ENCODE measurements around the gene FSTL5.

FSTL5 gene

DNA sequence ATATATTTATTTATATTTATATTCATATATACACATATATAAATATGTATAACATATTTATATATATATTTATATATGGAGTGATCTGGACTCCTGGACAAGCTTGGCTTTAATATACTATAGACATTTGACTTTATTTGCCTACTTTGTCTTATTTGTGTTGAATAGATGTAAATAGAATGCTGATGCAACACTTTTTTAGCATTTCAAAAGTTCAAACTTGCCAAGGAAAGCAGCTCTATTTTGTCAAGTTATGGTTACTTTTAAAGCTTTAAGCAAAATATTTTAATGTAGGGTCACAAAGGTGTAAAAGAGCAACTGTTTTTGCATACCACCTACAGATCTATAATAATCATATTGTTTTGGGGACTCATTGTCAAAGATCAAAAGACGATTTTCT lies 61.1 kb downstream of the FSTL5 start:
- no peak for DNase-seq

DNA sequence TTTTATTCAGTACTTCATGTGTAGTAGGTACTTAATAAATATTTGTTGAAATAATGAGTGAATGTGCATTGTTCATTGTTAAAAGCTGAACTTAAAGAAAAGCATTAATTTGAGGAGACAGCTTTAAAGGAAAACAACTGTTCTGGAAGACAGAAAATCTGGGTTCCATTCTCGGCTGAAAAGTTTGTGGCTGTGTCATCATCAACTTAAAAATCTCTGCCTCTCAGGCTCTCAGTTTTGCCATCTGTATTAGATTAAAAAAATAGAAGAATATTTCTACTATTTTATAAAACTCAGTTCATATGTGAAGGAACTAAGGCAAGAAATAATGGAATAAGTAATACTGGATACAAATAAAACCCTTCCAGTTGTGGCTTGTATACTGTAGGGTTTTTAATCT lies 62.5 kb downstream of the FSTL5 start:
- no peak for DNase-seq

DNA sequence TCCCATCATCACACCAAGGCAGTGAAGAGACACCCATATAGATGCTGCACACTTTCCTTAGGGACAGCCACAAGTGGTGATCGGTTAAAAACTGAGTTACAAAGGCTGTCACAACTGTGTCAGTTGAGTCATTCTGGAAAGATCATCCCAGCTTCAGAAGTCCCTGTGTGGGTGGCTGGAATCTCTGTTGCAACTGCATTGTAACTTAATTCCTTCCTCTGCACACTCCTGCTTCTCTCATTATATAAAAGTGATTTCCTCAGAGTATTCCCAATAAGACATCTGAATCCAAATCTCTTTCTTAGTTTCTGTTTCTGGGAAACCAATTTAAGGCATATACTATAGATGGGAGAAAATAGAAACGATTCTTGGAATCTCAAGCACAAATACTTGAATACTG lies 88.1 kb downstream of the FSTL5 start:
- DNase-seq: no peak

DNA sequence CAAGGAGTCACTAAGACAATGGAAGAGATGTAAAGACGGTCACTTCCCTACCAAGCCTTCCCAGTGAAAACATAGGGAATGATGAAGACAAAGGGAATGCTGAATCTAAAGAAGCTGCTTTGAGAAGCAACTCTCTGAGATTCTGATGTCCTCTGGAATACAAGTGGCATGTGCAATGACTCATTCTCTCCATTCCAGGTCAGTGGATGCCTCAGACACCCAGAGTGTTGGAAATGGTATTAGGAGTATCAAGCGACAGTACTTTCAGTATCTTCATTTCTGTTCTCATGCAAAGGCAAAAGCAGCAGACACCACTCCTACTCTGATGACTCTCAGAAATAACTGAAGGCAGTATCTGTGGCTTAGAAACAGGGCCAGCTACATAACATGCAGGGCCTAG lies 102.6 kb downstream of the FSTL5 start:
- no peak for DNase-seq

DNA sequence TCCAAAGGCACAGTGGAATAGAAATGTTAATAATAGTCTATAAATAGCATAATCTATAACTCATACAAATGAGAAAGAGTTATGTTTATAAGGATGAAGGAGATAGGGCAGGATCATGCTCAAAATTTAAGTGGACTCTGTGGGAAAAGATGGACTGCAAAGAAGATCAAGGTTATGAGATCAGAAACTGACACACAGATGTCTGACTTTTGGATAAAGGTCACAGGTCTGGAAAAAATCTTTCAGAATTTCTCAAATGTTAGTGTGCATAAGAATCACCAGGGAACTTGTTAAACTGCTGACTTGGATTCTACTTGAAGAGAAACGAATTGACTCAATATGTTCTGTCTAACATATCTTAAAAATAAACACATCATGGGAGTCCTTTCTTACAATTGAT lies 104.1 kb downstream of the FSTL5 start:
- DNase-seq: no peak

DNA sequence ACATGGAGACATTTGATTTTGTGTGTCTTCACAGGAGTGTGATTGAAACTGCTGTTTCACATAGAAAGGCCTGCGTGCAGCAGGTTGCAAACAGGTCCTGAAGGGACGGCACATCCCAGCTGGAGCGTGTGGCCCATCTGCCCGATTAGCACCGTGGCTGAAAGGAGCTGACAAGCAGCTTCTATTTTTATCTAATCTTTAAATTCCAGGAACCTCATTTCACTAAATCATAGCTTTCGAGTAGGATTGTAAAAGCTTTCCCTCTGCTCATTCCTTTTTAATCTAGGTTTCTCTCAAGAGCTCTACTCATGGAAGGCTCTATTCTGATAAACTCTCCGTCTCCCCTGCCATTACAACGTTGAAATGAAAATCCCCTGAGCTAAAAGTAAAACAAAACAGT lies 106.8 kb downstream of the FSTL5 start:
- no peak for DNase-seq

DNA sequence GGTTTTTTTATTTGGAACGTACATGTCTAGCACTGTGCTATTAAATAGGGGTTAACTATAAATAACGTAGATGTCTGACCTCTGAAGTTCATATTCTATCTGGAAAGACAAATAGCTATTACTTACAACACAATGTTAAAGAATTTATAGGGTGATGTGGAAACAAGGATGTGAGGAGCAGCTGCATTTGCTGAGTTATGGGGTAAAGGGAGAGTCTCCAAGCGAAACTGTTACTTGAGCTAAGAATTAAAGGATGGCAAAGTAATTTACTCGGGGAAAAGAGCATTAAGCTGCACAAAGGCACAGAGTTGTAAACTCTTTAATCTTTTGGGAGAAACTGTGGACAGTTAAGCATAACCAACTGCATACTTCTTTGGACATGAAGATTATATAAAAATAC lies 117.7 kb downstream of the FSTL5 start:
- no peak for DNase-seq

DNA sequence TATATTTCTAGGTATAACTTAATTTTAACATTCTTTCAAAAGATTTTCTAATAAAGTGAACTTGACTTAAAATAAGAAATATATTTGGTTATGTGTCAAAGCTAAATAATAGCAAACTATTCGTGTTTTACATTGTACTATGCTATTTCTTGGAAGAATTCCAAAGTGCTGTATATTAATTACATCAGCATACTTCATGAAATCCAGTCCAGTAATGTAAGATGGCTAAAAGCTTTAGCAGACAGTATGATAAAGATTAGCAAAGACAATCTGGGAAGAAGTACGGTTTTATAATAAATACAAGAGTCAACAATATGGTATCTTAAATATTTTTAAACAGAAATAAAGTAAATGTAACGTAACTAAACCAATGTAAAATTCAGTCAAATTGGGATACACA lies 125.7 kb downstream of the FSTL5 start:
- DNase-seq: no peak

DNA sequence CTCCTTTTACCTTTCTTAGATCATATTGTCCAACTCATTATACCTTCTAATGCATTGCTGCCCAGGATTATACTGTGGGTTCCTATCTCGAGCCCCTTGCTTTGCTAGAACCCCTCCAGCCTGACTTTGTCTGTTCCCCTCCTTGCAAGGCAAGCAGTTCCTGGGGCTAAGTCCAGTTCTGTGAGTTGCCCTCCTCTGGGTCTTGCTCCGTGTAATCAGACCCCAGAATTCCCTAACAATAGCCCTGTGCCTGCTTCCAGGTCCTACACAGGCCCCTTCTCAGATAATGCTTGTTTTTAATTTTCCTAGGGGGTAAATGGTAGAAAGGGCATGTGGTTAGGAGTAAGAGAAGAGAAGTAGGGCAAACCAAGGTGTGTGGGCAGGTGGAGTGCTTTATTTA lies 145.9 kb downstream of the FSTL5 start:
- no peak for DNase-seq

DNA sequence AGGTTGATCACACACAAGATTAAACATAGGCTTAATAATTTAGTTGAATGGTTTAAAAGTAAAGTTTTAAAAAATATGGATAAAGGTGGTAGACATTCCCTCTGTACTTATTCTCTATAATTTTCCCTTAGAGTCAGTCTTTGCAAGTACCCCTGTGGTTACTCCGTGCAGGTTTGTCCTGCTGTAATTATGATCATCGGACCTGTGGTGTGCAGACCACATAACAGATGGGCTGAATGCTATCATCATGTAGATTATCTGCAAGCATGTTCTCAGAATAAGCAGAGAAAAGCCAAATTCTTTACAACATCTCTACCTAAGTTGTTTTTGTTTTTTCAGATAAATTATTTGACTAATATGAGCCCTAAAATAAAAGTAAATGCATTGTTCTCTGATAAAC lies 146.8 kb downstream of the FSTL5 start:
- no peak for DNase-seq

DNA sequence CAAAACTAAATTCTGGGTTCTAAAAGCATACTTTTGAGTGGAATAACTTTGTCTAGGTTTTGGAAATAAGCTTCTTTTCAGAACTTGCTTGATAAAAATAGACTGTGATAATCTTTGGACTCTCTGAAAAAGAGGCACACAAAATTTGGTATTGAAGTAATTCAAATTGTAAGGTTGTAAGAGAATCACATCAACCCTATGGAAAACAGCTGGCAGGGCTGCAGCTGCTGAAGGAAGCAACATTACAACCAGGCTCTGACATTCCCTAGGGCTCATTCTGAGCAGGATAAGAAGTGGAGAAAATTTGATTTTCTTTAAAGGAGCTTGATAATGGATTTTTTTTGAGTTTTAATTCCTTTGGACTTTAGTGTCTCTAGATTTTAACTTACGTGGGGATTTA lies 147.6 kb downstream of the FSTL5 start:
- no peak for DNase-seq

DNA sequence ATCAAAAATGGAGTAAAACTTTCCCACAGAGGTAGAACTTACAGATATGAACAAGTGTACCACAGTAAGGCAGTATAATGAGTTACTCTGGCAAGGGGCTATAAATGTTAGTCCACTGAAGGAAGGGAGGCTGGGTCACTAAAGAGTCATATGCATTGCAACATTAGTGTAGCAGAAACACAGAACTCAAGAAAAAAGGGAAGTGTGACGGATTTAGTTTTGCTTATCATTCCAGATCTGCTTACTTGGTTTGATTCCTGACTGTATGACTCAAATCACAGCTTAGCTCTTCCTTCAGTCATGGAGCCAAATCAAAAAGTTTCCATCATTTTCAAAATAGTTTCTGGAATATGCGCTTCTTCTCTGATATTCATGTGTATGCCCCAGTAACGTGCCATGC lies 148.7 kb downstream of the FSTL5 start:
- DNase-seq: no peak

DNA sequence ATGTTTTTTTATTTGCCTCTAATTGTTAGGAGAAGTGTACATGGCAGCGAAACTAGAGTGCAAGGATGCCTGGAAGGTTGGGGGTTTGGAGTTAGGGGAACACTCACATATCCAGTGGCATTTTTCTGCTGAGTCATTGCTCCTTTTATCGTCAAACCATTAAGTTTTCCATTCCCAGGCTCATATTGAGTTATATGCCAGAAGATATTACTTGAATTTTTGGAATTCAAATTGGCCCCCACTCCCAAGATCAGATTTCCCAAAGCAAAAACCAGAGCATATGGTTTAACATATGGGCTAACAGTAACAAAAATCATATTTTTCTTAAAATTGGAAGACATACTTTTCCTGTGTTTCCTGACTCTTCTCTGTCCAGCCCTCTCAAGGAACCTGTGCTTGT lies 152.7 kb downstream of the FSTL5 start:
- no peak for DNase-seq

DNA sequence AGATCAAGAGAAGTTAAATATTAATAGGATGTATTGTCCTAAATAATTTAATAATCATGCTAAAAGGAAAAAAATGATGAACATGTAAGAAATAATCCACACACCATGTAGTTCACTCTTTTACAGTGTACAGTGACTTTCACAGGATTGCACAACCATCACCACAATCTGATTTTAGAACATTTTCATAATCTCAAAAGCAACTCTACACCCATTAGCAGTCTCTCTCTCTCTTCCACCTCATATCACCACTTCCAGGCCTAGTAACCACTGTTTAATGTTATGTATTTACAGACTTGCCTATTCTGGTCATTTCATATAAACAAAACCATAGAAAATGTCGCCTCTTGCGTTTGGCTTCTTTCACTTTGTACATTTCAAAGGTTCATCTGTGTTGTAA lies 153.4 kb downstream of the FSTL5 start:
- no peak for DNase-seq

DNA sequence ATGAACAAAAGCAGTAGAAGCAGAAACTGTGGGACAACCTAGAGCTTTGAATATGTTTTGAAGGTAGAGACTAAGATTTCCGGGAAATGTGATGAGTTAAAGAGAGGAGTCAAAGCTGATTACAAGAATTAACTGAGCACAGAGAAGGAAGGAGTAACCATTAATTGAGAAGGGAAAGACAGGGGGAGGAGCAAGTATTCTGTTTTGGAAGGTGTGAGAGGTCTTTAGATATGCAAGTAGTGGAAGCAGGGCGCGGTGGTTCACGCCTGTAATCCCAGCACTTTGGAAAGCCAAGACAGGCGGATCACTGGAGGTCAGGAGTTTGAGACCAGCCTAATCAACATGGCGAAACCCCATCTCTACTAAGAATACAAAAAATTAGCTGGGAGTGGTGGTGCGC lies 171.5 kb downstream of the FSTL5 start:
- DNase-seq: no peak

DNA sequence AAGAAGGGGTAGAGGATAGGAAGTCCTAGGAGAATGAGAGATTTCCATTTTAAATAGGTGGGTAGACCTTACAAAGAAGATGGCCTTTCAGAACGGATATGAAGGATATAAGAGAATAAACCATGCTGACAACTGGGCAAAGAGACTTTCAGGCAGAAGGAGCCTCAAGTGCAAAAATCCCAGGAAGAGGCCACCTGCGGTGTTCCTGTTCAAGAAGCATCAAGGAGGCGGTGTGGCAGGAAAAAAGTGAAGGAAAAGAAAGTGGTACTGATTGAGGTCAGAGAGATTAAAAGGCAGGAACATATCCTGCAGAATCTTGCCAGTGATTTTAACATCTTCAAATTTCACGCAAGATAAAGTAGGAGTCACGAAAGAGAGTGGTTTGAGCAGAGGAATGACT lies 172.0 kb downstream of the FSTL5 start:
- DNase-seq: no peak

DNA sequence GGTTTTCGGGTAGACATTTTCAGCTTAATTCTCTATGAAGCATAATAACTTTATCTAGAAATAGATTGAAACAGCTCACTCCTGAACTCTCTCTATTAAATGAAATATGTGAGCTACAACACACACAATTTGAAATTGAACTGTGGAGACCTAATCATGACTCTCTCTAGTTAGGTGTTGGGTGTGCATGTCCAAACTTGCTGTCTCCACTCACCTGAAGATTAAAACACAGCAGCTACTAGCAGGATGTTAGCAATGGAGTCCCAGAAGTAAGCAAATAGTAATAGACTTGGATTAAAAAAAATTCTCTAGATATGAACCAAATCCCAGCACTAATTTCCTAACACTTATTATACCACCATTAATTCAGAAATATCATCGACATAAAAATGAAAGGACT lies 173.1 kb downstream of the FSTL5 start:
- no peak for DNase-seq

DNA sequence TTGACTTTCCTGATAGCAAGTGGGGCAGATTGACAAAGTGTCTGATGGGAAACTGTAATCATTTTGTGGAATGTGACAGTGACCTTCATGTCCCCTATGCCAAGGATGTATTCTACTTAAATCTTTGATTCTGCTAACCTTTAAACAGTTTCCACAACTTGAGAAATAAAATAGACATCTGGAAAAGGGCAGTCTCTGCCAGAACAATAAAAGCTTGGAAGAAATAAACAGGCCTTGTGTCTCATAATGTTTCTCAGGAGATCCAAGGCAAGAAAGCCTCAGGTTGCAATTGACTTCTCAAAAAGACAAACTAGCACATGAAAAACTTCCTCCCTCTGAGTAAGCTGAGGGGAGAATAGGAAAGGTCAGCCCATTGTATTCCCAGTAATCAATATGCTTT lies 174.9 kb downstream of the FSTL5 start:
- no peak for DNase-seq

DNA sequence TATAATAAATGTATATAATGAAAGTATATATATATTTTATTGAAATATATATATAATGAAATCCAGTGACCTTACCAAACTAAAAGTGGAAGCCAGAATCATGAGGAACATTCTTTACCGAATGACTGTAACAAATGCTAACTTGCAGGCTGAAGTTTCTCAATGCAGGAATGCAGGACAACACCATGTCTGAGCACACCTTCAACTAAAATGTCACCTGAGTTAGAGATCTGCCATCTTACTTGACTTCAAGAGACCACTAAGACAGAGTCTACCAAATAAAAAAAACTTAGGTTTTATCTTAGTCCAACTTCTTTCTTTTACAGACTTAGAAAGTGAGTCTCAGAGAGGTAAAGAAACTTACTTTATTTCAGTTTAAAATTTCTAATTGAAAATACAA lies 176.2 kb downstream of the FSTL5 start:
- DNase-seq: no peak

DNA sequence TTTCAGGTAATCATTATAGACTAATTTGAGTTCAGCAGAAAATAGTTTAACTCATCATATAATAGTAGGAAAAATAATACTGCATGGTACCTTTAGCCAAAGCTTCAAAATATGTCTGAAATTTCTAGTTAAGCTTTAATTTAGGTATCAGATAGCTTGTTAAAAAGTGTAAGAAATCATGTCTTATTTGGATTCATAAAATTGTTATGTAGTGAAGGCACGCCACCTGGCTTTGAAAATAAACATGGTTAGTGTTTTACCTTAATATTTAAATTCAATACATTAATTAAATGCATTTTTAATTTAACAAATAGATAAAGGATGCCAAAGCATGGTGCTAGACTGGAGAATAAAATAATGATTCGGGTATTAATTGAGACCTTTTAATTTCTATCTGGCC lies 211.4 kb downstream of the FSTL5 start:
- DNase-seq: no peak

DNA sequence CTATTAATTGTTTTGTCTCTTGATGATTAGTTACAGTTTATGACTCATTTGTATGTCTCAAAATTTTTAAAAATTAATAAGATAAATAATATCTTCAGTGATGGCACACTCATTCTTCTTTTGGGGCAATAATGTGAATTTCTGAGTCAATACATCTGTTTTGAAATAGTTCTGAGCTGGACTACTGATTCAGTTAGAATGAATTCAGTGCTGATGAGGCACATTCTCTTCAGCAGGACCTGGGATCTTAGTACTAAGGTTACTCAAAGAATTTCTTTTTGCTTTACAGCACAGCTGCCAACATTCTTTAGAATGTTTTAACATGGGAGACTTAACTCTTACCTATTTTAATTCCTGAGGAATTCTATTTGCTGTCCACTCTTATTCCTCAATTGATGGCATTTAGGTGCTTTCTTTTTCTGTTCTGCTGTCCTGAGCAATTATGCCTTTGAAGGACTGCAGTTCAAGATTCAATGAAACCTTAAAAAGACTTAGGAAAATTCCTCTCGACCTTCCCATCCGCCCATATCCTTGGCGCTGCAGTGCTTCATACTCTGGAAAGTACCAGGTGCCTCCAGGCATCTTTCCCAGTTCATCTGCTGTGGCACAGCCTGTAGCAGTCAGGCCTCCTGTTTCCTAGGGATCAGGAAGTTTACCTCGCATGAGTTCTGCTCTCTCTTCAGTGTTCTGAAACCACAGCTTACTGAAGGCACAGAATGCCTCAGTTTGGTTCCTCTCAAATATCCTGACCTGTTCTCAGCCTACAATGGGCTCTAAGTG lies 213.7 kb downstream of the FSTL5 start:
- no peak for DNase-seq

DNA sequence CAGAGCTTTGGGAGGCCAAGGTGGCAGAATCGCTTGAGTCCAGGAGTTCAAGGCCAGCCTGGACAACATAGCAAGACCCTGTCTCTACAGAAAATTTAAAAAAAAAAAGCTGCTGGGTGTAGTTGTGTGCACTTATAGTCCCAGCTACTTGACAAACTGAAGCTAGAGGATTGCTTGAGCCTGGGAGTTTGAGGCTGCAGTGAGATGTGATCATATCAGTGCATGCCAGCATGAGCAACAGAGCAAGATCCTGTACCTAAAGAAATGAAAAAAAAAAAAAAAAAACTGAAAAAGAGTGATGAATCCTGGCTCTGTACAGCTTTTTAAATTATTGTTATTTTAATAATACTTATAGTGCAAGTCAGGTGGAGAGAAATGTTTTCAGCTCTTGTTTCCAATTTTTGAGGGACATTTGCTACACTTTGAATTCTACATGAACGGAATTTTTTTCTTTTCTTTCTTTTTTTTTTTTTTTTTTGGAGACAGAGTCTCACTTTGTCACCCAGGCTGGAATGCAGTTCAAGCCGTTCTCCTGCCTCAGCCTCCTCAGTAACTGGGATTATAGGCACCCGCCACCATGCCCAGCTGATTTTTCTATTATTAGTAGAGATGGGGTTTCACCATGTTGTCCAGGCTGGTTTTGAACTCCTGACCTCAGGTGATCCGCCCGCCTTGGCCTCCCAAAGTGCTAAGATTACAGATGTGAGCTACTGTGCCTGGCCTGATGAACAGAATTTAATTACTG lies 215.6 kb downstream of the FSTL5 start:
- no peak for DNase-seq

DNA sequence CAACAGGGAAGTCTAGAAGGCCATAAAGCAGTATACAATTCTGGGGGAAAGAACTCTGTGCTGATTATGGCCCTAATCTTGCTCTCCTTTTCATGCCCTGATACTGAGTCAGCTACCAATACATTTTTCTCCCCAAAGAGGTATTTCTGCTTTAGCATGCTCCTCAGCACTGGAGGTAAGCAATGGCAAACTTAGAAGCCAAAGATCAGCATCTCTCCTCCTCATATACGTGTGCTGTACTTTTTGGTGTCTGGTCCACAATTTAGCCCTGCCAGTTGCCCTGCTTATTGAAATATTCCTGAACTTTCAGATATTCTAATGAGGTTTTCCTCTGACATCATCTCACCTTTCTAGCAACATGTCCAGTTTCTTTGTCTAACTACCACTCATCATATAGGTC lies 226.2 kb downstream of the FSTL5 start:
- DNase-seq: no peak

DNA sequence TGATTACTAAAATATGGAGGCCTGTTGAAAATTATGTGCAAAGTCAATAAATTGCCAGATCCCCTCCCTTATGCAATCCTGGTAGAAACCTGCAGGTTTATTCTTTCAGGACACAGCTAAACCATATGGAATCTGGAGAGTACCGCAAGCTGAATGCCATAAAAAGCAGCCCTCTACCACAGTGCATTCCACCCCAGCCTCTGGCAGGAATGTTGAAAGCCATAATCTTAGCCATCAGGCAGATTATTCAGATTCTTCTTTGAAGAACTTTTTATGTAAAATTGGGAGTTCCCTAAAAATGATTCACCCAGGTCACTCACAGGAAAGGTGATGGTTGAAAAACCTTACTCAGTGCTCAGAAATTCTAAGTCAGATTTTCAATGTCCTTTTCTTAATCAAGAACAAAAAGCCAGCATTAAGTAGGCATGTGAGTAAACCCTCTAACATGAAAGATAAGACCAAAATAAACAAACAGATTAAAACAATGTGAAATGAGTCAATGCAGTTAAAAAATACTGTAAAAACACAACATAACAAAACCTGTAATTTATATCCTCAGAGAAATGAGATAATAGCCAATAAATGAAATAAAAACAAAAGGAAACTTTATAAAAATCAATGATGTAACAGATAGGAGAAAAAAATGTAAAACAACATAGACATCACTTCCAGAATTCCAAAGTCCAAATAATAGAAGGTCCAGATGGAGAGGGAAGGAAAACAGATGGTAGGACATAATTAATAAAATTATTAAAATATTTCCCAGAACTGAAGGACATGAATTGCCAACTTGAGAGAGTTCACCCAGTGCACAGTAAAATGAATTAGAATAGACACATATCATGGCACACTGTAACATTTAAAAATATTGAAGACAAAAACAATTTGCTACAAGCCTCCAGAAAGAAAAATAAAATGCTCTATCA lies 226.9 kb downstream of the FSTL5 start:
- DNase-seq: no peak
